Left ventricle myocardium inferior (tissue), 1 donor: ENCODE results near the gene TMEM205. TPM values are rescaled to one million over a fixed set of nuclear protein-coding genes. Genes with fewer than 3 reads are reported as not detected.
A peak's percentile ranks its signal among the peaks of the same experiment; 100 is the strongest.

Experiments
- DNase-seq: peaks from one replicate; pipeline ENCODE4 v3.0.0-alpha.2; 2020
- H3K27ac ChIP-seq: fragments of 200-600 bp; replicated peaks from 2 replicates; pipeline ENCODE4 v1.8.0; 2021
- H3K27me3 ChIP-seq: fragments of 200-600 bp; 2 replicates; pipeline ENCODE4 v1.8.0; 2021; ENCODE audit warnings: low read depth
- H3K36me3 ChIP-seq: fragments of 200-600 bp; 2 replicates; pipeline ENCODE4 v1.8.0; 2021
- H3K4me1 ChIP-seq: fragments of 200-600 bp; 2 replicates; pipeline ENCODE4 v1.8.0; 2021
- H3K4me3 ChIP-seq: fragments of 200-600 bp; 2 replicates; pipeline ENCODE4 v1.8.0; 2021; ENCODE audit warnings: mild to moderate bottlenecking, moderate library complexity
- H3K9me3 ChIP-seq: fragments of 200-600 bp; replicated peaks from 2 replicates; pipeline ENCODE4 v1.8.0; 2021
- CTCF ChIP-seq: fragments of 200-600 bp; IDR thresholded peaks from 2 replicates; pipeline ENCODE4 v1.8.0; 2021; ENCODE audit warnings: antibody characterized with exemption, mild to moderate bottlenecking, borderline replicate concordance
- intact Hi-C: fragments of 100-400 bp; cut with micrococcal nuclease; formaldehyde crosslinking; loops from one replicate; pipeline ENCODE4 v1.11.0; 2022
- total RNA-seq: library from RNA; stranded (reverse); fragmentation: NEBNext Ultra II Directional; extraction: Animal tissue kit (Norgen Biotek cat#: 25700); gene quantifications from one replicate; pipeline ENCODE4 v1.2.1, GENCODE V29; 2021
- donor health status: DM: no; HTN: yes; CAD: no; lungs with severe emphysema.

TMEM205 gene
- total RNA-seq, 1 donor from 2014 or later, result 77.8 TPM

- no peak for DNase-seq
- H3K27ac ChIP-seq, result peak within 1 kb of the TSS; percentile 60
- H3K27me3 ChIP-seq, result no peaks in the 10 kb centered on the region
- no peak for TF ChIP-seq CTCF
- H3K4me3 ChIP-seq, result no peak within 1 kb of the TSS
- intact Hi-C loops, result no loop called here
- H3K9me3 ChIP-seq, result no peaks in the 10 kb centered on the region
- H3K4me1 ChIP-seq, result peaks cover 18% of the 10 kb centered on the region
- no peaks in the 10 kb centered on the region for H3K36me3 ChIP-seq
These were observed 50.3 kb downstream of the TMEM205 start, which contains the start of gene TSPAN16 for GRCh38 chr19:11295665-11296245. TSPAN16 (plus strand) TSS chr19:11296160; CDS start chr19:11296298, 138 bp downstream.

GRCh38 chr19:11295180-11295579 is 50.9 kb downstream of the TMEM205 start:
- Histone ChIP-seq H3K27ac (peak overlapping the region; percentile 27), H3K9me3 (no peaks in the 10 kb centered on the region), H3K4me1 (peaks cover 18% of the 10 kb centered on the region), H3K36me3 (no peaks in the 10 kb centered on the region), H3K27me3 (no peaks in the 10 kb centered on the region), H3K4me3 (no peak overlapping the region)
- intact Hi-C loops, result no loop called here
- no peak for TF ChIP-seq CTCF
- no peak for DNase-seq

GRCh38 chr19:11293433-11294389 is 52.4 kb downstream of the TMEM205 start:
- H3K27me3 ChIP-seq, result no peaks in the 10 kb centered on the region
- no peaks in the 10 kb centered on the region for H3K9me3 ChIP-seq
- DNase-seq, result peak; percentile 97
- TF ChIP-seq CTCF, result peak; percentile 97
- H3K27ac ChIP-seq, result peak overlapping the region; percentile 81
- intact Hi-C loops, result no loop called here
- H3K4me1 ChIP-seq, result peaks cover 18% of the 10 kb centered on the region
- H3K36me3 ChIP-seq, result no peaks in the 10 kb centered on the region
- peak overlapping the region; percentile 46 for H3K4me3 ChIP-seq

Other genes with a start within 250 kb of the TMEM205 start
- 3.9 TPM for gene SPC24, start 190.5 kb downstream of the TMEM205 start, total RNA-seq
- 326 TPM for gene KANK2, start 148.7 kb downstream of the TMEM205 start, total RNA-seq
- gene ANGPTL8, start 106.6 kb downstream of the TMEM205 start, total RNA-seq, result not detected
- 43.2 TPM for gene DOCK6, start 83.7 kb downstream of the TMEM205 start, total RNA-seq
- not detected for gene TSPAN16, start 50.1 kb downstream of the TMEM205 start, total RNA-seq
- 7.2 TPM for gene RAB3D, start 6.6 kb downstream of the TMEM205 start, total RNA-seq
- 24.5 TPM for gene CCDC159, start 251 bp upstream of the TMEM205 start, total RNA-seq
- 10.6 TPM for gene PLPPR2, start 9.2 kb upstream of the TMEM205 start, total RNA-seq
- gene SWSAP1, start 28.4 kb upstream of the TMEM205 start, total RNA-seq, result 1.1 TPM
- 6.0 TPM for gene EPOR, start 38.0 kb upstream of the TMEM205 start, total RNA-seq
- 9.2 TPM for gene RGL3, start 73.0 kb upstream of the TMEM205 start, total RNA-seq
- gene ODAD3, start 88.9 kb upstream of the TMEM205 start, total RNA-seq, result 0.77 TPM
- gene PRKCSH, start 89.4 kb upstream of the TMEM205 start, total RNA-seq, result 120 TPM
- 0.66 TPM for gene ELAVL3, start 134.8 kb upstream of the TMEM205 start, total RNA-seq
- gene ZNF653, start 159.6 kb upstream of the TMEM205 start, total RNA-seq, result 4.2 TPM
- gene ECSIT, start 182.9 kb upstream of the TMEM205 start, total RNA-seq, result 167 TPM
- 133 TPM for gene CNN1, start 192.6 kb upstream of the TMEM205 start, total RNA-seq
- gene ELOF1, start 213.0 kb upstream of the TMEM205 start, total RNA-seq, result 33.1 TPM
- 3.1 TPM for gene ACP5, start 231.4 kb upstream of the TMEM205 start, total RNA-seq